HCT116 (cell line): Measurements from ENCODE around the gene SH3PXD2A. TPM values are rescaled to one million over a fixed set of nuclear protein-coding genes. Genes with fewer than 3 reads are reported as not detected.

Source experiments
- ATAC-seq: fragments of 200-7000 bp; cut with Tn5 transposase; 2 replicates; pipeline ENCODE4 v1.9.1; 2020; ENCODE audit warnings: mild to moderate bottlenecking, moderate library complexity
- BruUV-seq: library from RNA; stranded (reverse); fragments of 400-500 nt; replicated peaks from 2 replicates; lab custom pipeline; 2021; lab: Mats Ljungman, UMichigan
- CTCF ChIA-PET: fragments of 300-600 bp; sonication (Branson Sonifier 250); formaldehyde crosslinking; loops from one replicate; lab custom pipeline; 2021; ENCODE audit warnings: antibody characterized with exemption; lab: Charles Lee
- POLR2A ChIA-PET: fragments of 300-600, 350-600 bp; sonication (Branson Sonifier 250); formaldehyde crosslinking; loops from one replicate; lab custom pipeline; 2021; ENCODE audit warnings: antibody characterized with exemption; lab: Charles Lee
- RAD21 ChIA-PET, 2 experiments: fragments of 300-600 bp; sonication (Branson Sonifier 250); formaldehyde crosslinking; loops; one replicate each; lab custom pipeline; 2023; ENCODE audit warnings: low total read pairs in 2 of 2; ENCODE audit not compliant: uncharacterized antibody in 2 of 2, unreplicated experiment in 2 of 2, low non-redundant PET in 1 of 2; lab: Charles Lee
- DNase-seq: peaks from one replicate; pipeline ENCODE4 v3.0.0-alpha.2; 2010; ENCODE audit warnings: low read depth, low spot score
- H2AFZ ChIP-seq: fragments of 200-600 bp; shearing (Covaris generic), sonication (generic); 2 replicates; pipeline ENCODE4 v1.6.1; 2017; ENCODE audit warnings: low read depth, mixed run types, mixed read lengths, antibody characterized with exemption, low read length; ENCODE audit not compliant: poor library complexity, severe bottlenecking
- H3K27ac ChIP-seq: 2 replicates; pipeline ENCODE4 v1.5.1; 2012; ENCODE audit warnings: low read depth, low read length
- H3K27me3 ChIP-seq: fragments of 200-600 bp; sonication (generic); 2 replicates; pipeline ENCODE4 v1.6.1; 2016; ENCODE audit warnings: mixed run types, low read length, mixed read lengths; ENCODE audit not compliant: insufficient read depth
- H3K36me3 ChIP-seq, 2 experiments: fragments of 200-500 bp in 1 of 2; fragments of 200-600 bp in 1 of 2; sonication (Bioruptor generic) in 1 of 2; sonication (generic) in 1 of 2; 2 replicates each; pipeline versions ENCODE4 v1.5.1 to v1.6.1; 2014 to 2016; ENCODE audit warnings: low read length in 2 of 2, inconsistent platforms in 1 of 2, mixed read lengths in 1 of 2, mixed run types in 1 of 2; ENCODE audit not compliant: insufficient read depth in 2 of 2, control insufficient read depth in 1 of 2
- H3K4me1 ChIP-seq, 2 experiments: fragments of 200-600 bp in 1 of 2; sonication (generic) in 1 of 2; 2 replicates each; pipeline versions ENCODE4 v1.5.1 to v1.6.1; 2012 to 2017; ENCODE audit warnings: low read length in 2 of 2, inconsistent platforms in 1 of 2, mild to moderate bottlenecking in 1 of 2, mixed read lengths in 1 of 2, mixed run types in 1 of 2, moderate library complexity in 1 of 2; ENCODE audit not compliant: insufficient read depth in 2 of 2, control insufficient read depth in 1 of 2
- H3K4me2 ChIP-seq: fragments of 200-600 bp; sonication (generic); 2 replicates; pipeline ENCODE4 v1.6.1; 2017; ENCODE audit warnings: mixed run types, low read length, mixed read lengths
- H3K4me3 ChIP-seq, 2 experiments: fragments of 200-600 bp in 1 of 2; sonication (generic) in 1 of 2; replicated peaks in 1 of 2; 2 replicates each; pipeline ENCODE4 v1.5.1; 2011 to 2016; ENCODE audit warnings: low read length in 2 of 2, control low read depth in 1 of 2, low read depth in 1 of 2, mild to moderate bottlenecking in 1 of 2, mixed read lengths in 1 of 2, mixed run types in 1 of 2
- H3K79me2 ChIP-seq: fragments of 200-600 bp; sonication (generic); 2 replicates; pipeline ENCODE4 v1.6.1; 2017; ENCODE audit warnings: mild to moderate bottlenecking, mixed run types, low read length, moderate library complexity, mixed read lengths; ENCODE audit not compliant: insufficient read depth
- H3K9ac ChIP-seq: fragments of 200-600 bp; sonication (generic); 2 replicates; pipeline ENCODE4 v1.6.1; 2016; ENCODE audit warnings: low read length, mixed read lengths
- H3K9me2 ChIP-seq: fragments of 200-600 bp; sonication (generic), shearing (Covaris generic); 2 replicates; pipeline ENCODE4 v1.6.1; 2017; ENCODE audit warnings: mixed run types, mild to moderate bottlenecking, moderate library complexity; ENCODE audit not compliant: insufficient read depth
- H3K9me3 ChIP-seq, 2 experiments: fragments of 200-500 bp in 1 of 2; fragments of 200-600 bp in 1 of 2; sonication (Bioruptor generic) in 1 of 2; sonication (generic) in 1 of 2; 2 replicates each; pipeline ENCODE4 v1.6.1; 2014 to 2017; ENCODE audit warnings: low read length in 2 of 2, mixed read lengths in 2 of 2, inconsistent platforms in 1 of 2, low read depth in 1 of 2, mild to moderate bottlenecking in 1 of 2, mixed run types in 1 of 2, moderate library complexity in 1 of 2; ENCODE audit not compliant: control insufficient read depth in 1 of 2, insufficient read depth in 1 of 2
- H4K20me1 ChIP-seq: fragments of 200-600 bp; sonication (generic), shearing (Covaris generic); 2 replicates; pipeline ENCODE4 v1.6.1; 2017; ENCODE audit warnings: mixed run types, mild to moderate bottlenecking, moderate library complexity; ENCODE audit not compliant: insufficient read depth
- ATF3 ChIP-seq: IDR thresholded peaks from 2 replicates; pipeline ENCODE4 v1.6.1; 2012
- CBX3 ChIP-seq: IDR thresholded peaks from 2 replicates; pipeline ENCODE4 v1.6.1; 2012; ENCODE audit warnings: low read depth
- CTCF ChIP-seq, 3 experiments: fragments of 200-600 bp in 1 of 3; sonication (generic) in 1 of 3; IDR thresholded peaks in 2 of 3; conservative IDR thresholded peaks in 1 of 3; 2 replicates each; pipeline ENCODE4 v1.5.1; 2012 to 2017; ENCODE audit warnings: low read depth in 2 of 3, low read length in 2 of 3, antibody characterized with exemption in 1 of 3, borderline replicate concordance in 1 of 3, control low read depth in 1 of 3, mild to moderate bottlenecking in 1 of 3, mixed read lengths in 1 of 3, mixed run types in 1 of 3, moderate library complexity in 1 of 3; ENCODE audit not compliant: insufficient read depth in 1 of 3
- POLR2A ChIP-seq: IDR thresholded peaks from 2 replicates; pipeline ENCODE4 v1.7.0; 2011; ENCODE audit warnings: borderline replicate concordance; ENCODE audit not compliant: insufficient read depth, insufficient read length; ENCODE audit errors: extremely low read depth
- RAD21 ChIP-seq: IDR thresholded peaks from 2 replicates; pipeline ENCODE4 v1.6.1; 2012; ENCODE audit warnings: low read depth, mild to moderate bottlenecking
- REST ChIP-seq: IDR thresholded peaks from 2 replicates; pipeline ENCODE4 v1.6.1; 2012; ENCODE audit warnings: low read depth
- ZFX ChIP-seq: fragments of 450-650 bp; IDR thresholded peaks from 2 replicates; pipeline ENCODE4 v1.6.1; 2017
- intact Hi-C: fragments of 100-400 bp; cut with micrococcal nuclease; formaldehyde crosslinking; loops from 2 replicates; pipeline ENCODE4 v1.10.0; 2022
- total RNA-seq: library from RNA; stranded (reverse); gene quantifications from one replicate; pipeline ENCODE4 v1.2.1, GENCODE V29; 2021; ENCODE audit not compliant: unreplicated experiment

The SH3PXD2A gene
- total RNA-seq, 1 experiment from 2014 or later = 8.7 TPM

- no peak overlapping the region for H3K9ac ChIP-seq
- no peak for TF ChIP-seq REST
- peak; percentile 87 for TF ChIP-seq CBX3
- no peak for TF ChIP-seq ATF3
- TF ChIP-seq POLR2A = no peak
- peak; percentile 59 to 96 (median 59) for TF ChIP-seq CTCF (IDR thresholded peaks at IDR 0.05 in 2 of 3, conservative IDR thresholded peaks at IDR 0.05 in 1 of 3; ENCODE audit: borderline replicate concordance in 1 of 3, insufficient read depth in 1 of 3, low read depth in 2 of 3, low read length in 2 of 3)
- TF ChIP-seq ZFX = no peak
- peak; percentile 61 for TF ChIP-seq RAD21
- no TSS peak for BruUV-seq
- DNase-seq (peak; percentile 26), ATAC-seq (peak; percentile 91)
- no peaks in the 10 kb centered on the region for H3K79me2 ChIP-seq
- no peak overlapping the region for H3K4me3 ChIP-seq
- intact Hi-C loops = no loop called here
- peaks cover 0 to 5% of the 10 kb centered on the region in 2 experiments; a peak in 1 of 4 replicates for H3K9me3 ChIP-seq
- H3K27ac ChIP-seq = no peak overlapping the region
- RAD21 ChIA-PET = interaction anchor here in 1 of 2 experiments (0.9 kb wide), 1 partner anchor 69 kb away, joined by 4 read pairs; no protein-coding TSS in a partner anchor
- POLR2A ChIA-PET = no interaction called here
- CTCF ChIA-PET = interaction anchor here (0.6 to 1.1 kb wide), 3 partner anchors 8 to 69 kb away, joined by 3 read pairs; no protein-coding TSS in a partner anchor
- no peaks in the 10 kb centered on the region for H3K36me3 ChIP-seq
- H2AFZ ChIP-seq = no peak overlapping the region
- H3K4me1 ChIP-seq = peaks cover 6 to 23% of the 10 kb centered on the region in 2 experiments
- H3K4me2 ChIP-seq = no peak overlapping the region
- H4K20me1 ChIP-seq = no peaks in the 10 kb centered on the region
- H3K9me2 ChIP-seq = no peaks in the 10 kb centered on the region
- no peaks in the 10 kb centered on the region; the same call in 1 of the 2 replicates for H3K27me3 ChIP-seq
Measured at GRCh38 chr10:103781329-103782061, 73.9 kb downstream of the SH3PXD2A start.
